Lower leg skin (tissue), 4 donors: ENCODE results near the gene KCNIP4. TPM values are rescaled to one million over a fixed set of nuclear protein-coding genes. Genes with fewer than 3 reads are reported as not detected.

Experiments used
- DNase-seq, 2 donors: peaks; one replicate each; pipeline ENCODE4 v3.0.0-alpha.2; 2019; ENCODE audit warnings: low spot score in 2 of 2
- H3K4me3 ChIP-seq: fragments of 200-600 bp; sonication (generic); 2 replicates; pipeline ENCODE4 v1.5.1; 2017; ENCODE audit warnings: mild to moderate bottlenecking, low read depth; ENCODE audit not compliant: poor library complexity, severe bottlenecking
- POLR2A ChIP-seq, 2 donors: fragments of 450-650 bp; IDR thresholded peaks; one replicate each; pipeline ENCODE4 v1.6.1; 2016 to 2017; ENCODE audit warnings: antibody characterized with exemption in 2 of 2, mild to moderate bottlenecking in 1 of 2, moderate library complexity in 1 of 2
- WGBS, 2 donors: methylation state at CpG; one replicate each; pipeline ENCODE4 v1.1.5; 2018; 5-methylcytosine and 5-hydroxymethylcytosine counted together
- intact Hi-C: fragments of 100-400 bp; cut with DNase I; formaldehyde crosslinking; loops from one replicate; pipeline ENCODE4 v1.15.0; 2023; ENCODE audit warnings: low total_unique reads
- total RNA-seq, 4 donors: library from RNA; depleted of rRNA; stranded (reverse); fragments of >200 nt; gene quantifications; one replicate each; pipeline ENCODE4 v1.1.0, GENCODE V29; 2016
- TF ChIP-seq, protein P1 (sequence below), 3 donors: fragments of 450-650 bp; IDR thresholded peaks; one replicate each; pipeline ENCODE4 v1.5.1; 2016; ENCODE audit warnings: antibody characterized with exemption in 3 of 3, mild to moderate bottlenecking in 3 of 3, moderate library complexity in 2 of 3

KCNIP4 gene
- total RNA-seq, 4 donors from 2014 or later = not detected

DNA sequence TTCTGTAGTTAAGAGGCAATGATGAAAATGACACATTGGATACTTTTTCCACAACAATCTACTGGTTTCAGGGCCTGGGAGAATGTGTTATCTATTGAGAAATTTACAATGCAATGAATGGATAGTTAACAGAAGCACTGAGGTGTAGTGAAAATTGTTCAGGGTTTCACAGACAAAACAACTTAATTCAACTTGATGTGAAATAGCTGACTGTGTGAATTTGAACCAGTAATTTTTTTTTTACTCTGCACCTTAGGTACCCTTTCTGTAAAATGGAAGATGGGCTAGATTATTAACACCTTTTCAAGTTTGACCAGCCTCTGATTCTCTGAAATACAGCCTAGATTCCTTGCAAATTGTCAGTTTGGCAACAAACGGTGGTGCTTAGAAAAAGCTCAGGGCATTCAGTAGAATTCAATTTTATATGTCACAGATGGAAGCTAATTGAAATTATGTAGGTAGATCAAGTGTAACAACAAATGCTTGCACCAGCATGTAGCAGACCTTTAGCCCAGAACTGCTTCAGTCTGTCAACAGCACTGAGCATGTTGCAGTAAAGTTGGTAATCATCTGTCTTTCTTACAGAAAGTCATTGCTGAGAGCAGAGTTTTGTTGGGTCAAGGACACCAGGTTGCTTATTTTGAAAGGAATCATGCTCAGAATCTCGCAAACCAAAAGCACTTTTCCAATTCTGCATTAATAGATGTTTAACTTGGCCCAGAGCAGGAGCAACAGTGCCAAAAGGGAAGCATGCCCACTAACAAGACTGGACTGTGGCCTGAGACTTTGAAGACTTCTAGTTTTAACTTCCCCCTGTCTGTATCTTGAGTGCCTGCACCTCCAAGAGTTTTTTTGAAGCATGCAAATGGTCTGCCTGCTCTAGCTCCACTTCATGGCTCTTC lies 721.7 kb downstream of the KCNIP4 start:
- intact Hi-C loops = no loop called here
- DNase-seq = no peak
- TF ChIP-seq, protein P1, sequence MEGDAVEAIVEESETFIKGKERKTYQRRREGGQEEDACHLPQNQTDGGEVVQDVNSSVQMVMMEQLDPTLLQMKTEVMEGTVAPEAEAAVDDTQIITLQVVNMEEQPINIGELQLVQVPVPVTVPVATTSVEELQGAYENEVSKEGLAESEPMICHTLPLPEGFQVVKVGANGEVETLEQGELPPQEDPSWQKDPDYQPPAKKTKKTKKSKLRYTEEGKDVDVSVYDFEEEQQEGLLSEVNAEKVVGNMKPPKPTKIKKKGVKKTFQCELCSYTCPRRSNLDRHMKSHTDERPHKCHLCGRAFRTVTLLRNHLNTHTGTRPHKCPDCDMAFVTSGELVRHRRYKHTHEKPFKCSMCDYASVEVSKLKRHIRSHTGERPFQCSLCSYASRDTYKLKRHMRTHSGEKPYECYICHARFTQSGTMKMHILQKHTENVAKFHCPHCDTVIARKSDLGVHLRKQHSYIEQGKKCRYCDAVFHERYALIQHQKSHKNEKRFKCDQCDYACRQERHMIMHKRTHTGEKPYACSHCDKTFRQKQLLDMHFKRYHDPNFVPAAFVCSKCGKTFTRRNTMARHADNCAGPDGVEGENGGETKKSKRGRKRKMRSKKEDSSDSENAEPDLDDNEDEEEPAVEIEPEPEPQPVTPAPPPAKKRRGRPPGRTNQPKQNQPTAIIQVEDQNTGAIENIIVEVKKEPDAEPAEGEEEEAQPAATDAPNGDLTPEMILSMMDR (IDR thresholded peaks at IDR 0.05) = no peak
- H3K4me3 ChIP-seq = no peak overlapping the region
- 47 to 61% methylated on average over 2 of the region's 2 CpGs for WGBS, 2 donors

DNA sequence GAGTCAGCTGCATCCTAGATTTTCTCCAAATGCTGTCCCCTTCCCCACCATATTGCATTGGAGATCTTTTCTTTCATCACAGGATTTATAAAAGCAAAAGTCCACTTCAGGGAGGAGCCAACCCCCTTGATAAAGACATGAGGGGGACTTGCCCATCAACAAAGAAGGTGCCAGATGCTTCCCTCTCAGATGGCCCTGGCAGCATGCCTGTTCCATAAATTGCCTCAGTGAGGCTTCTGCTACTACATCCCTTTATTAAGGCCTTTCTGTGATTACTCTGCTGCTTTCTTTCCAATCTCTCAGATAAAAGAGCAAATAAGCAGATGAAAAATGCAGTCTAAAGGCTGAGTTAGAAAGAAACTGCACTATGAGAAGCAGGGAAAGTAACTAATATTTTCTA lies 736.7 kb downstream of the KCNIP4 start:
- H3K4me3 ChIP-seq = no peak overlapping the region
- intact Hi-C loops = no loop called here
- TF ChIP-seq, protein P1 (IDR thresholded peaks at IDR 0.05) = no peak
- no peak for TF ChIP-seq POLR2A (IDR thresholded peaks at IDR 0.05)
- DNase-seq = no peak

DNA sequence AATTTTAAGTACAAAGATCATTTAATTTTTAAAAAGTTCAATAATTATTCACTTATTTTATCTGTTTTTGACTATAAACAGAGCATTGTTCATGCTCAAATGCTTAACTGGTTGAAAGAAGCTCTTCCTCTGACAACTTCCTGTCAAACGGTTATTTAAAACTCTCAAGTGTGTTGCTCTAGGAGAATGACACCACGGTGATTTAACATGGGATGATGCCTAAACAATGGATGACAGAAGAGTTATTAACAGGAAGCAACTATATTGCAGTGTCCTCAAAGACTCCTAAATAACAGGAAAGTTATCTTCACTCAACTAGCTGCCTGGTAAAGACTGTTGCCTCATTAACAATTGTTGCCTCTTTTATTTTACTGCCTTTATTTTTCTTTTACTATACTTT lies 738.7 kb downstream of the KCNIP4 start:
- intact Hi-C loops = no loop called here
- TF ChIP-seq, protein P1 (IDR thresholded peaks at IDR 0.05) = no peak
- TF ChIP-seq POLR2A (IDR thresholded peaks at IDR 0.05) = no peak
- no peak for DNase-seq
- no peak overlapping the region for H3K4me3 ChIP-seq
- 14% methylated on average over 2 of the region's 2 CpGs for WGBS, 2 donors

DNA sequence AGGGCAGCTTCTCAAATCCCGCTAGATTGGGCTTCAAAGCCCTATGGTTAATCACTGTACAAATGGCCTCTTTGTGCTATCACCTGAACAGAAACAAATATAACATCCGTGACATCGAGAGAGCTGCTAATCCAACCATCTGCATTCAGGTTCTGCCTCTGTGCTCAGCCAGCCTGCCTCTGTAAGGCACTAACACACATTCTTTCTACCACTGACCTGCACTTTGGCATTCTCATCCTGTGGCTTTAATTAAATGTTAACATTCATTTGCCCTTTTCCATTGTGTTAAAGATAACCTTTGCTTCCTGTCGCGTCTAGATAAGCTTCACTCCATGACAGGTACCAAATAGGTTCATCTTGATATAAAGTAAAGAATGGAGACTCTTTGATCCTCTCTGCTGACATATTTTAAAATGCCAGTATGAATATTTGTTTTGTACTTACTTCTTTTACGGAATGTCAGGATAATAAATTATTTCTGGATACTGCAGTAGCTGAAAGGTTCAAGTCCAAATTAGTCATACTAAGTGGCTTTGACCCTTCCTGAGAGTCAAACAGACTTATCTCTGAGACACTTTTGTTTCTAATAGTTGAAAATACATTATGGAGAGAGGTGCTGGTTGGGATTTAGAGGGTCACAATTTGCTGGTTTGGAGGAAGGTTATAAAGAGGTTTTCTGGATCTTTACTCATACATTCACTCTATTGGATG lies 742.6 kb downstream of the KCNIP4 start:
- intact Hi-C loops = no loop called here
- TF ChIP-seq POLR2A (IDR thresholded peaks at IDR 0.05) = no peak
- TF ChIP-seq, protein P1 (IDR thresholded peaks at IDR 0.05) = no peak
- 36 to 39% methylated on average over 6 of the region's 6 CpGs for WGBS, 2 donors
- no peak overlapping the region for H3K4me3 ChIP-seq
- DNase-seq = no peak

DNA sequence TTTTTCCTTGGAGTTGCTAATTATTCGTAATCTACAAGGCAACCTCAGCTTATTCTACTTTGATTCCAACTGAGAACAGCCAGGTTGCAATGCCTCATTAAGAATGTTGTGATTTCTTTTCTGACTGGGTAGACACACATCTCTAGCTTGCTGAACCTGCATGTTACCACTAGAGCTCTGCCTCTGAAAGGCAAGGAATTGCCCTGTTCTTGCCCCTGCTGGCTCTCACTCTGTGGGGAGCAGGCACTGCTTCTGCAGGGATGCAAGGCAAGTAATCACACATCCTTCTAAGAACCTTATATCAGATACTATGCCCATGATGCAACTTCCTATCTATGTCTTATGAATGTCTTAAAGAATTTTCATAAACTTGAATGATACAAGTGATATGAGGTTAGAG lies 745.2 kb downstream of the KCNIP4 start:
- H3K4me3 ChIP-seq = no peak overlapping the region
- 81 to 82% methylated on average over 1 of the region's 1 CpG for WGBS, 2 donors
- no peak for DNase-seq
- intact Hi-C loops = no loop called here
- TF ChIP-seq, protein P1 (IDR thresholded peaks at IDR 0.05) = no peak
- no peak for TF ChIP-seq POLR2A (IDR thresholded peaks at IDR 0.05)
